HepG2 (cell line): ENCODE measurements around the gene F7. TPM values are rescaled to one million over a fixed set of nuclear protein-coding genes. Genes with fewer than 3 reads are reported as not detected.
A peak's percentile ranks its signal among the peaks of the same experiment; 100 is the strongest.

ENCODE experiments used
- CBX2 ChIP-seq, 2 experiments: fragments of 200-600 bp in 1 of 2; sonication (generic); formaldehyde crosslinking in 1 of 2; IDR thresholded peaks; 2 replicates each; pipeline versions ENCODE4 v1.7.0 to v1.8.1; 2018 to 2022; ENCODE audit warnings: low read depth in 2 of 2, low read length in 1 of 2, mild to moderate bottlenecking in 1 of 2, missing genetic modification reagents in 1 of 2
- DPF2 ChIP-seq: sonication (generic); formaldehyde crosslinking; IDR thresholded peaks from 2 replicates; pipeline ENCODE4 v1.4.0; 2020; ENCODE audit warnings: mild to moderate bottlenecking, low read depth, missing genetic modification reagents, borderline replicate concordance
- ELK4 ChIP-seq: sonication (generic); formaldehyde crosslinking; IDR thresholded peaks from 2 replicates; pipeline ENCODE4 v1.9.0; 2021; ENCODE audit warnings: missing genetic modification reagents, borderline replicate concordance
- MAZ ChIP-seq, 2 experiments: sonication (generic) in 1 of 2; formaldehyde crosslinking in 1 of 2; IDR thresholded peaks; 2 replicates each; pipeline versions ENCODE4 v1.5.0 to v1.6.1; 2012 to 2020; ENCODE audit warnings: low read depth in 2 of 2, mild to moderate bottlenecking in 2 of 2, borderline replicate concordance in 1 of 2, improper control_type of control experiment in 1 of 2, low read length in 1 of 2, missing genetic modification reagents in 1 of 2, moderate library complexity in 1 of 2
- MIER3 ChIP-seq: IDR thresholded peaks from 2 replicates; pipeline ENCODE4 v1.6.1; 2016; ENCODE audit warnings: missing compliant biosample characterization, borderline replicate concordance
- NFIC ChIP-seq: IDR thresholded peaks from 2 replicates; pipeline ENCODE4 v1.6.1; 2012; ENCODE audit warnings: mild to moderate bottlenecking, low read length, inconsistent platforms
- PHF21A ChIP-seq: sonication (generic); formaldehyde crosslinking; IDR thresholded peaks from 2 replicates; pipeline ENCODE4 v1.5.0; 2020; ENCODE audit warnings: mild to moderate bottlenecking, missing genetic modification reagents
- TBX3 ChIP-seq: fragments of 450-650 bp; IDR thresholded peaks from 2 replicates; pipeline ENCODE4 v1.6.1; 2017; ENCODE audit warnings: antibody characterized with exemption, mild to moderate bottlenecking, inconsistent platforms, borderline replicate concordance
- TERF1 ChIP-seq: sonication (generic); formaldehyde crosslinking; IDR thresholded peaks from 2 replicates; pipeline ENCODE4 v1.8.0; 2022; ENCODE audit warnings: mild to moderate bottlenecking, missing genetic modification reagents, moderate library complexity
- YEATS4 ChIP-seq: sonication (generic); formaldehyde crosslinking; IDR thresholded peaks from 2 replicates; pipeline ENCODE4 v1.4.0; 2020; ENCODE audit warnings: missing genetic modification reagents, borderline replicate concordance
- ZBTB2 ChIP-seq: sonication (generic); formaldehyde crosslinking; IDR thresholded peaks from 2 replicates; pipeline ENCODE4 v1.8.0; 2022; ENCODE audit warnings: low read depth, missing genetic modification reagents
- ZGPAT ChIP-seq: IDR thresholded peaks from 2 replicates; pipeline ENCODE4 v1.6.1; 2016; ENCODE audit warnings: mild to moderate bottlenecking
- ZNF550 ChIP-seq: sonication (generic); formaldehyde crosslinking; IDR thresholded peaks from 2 replicates; pipeline ENCODE4 v1.4.0; 2020; ENCODE audit warnings: mild to moderate bottlenecking, missing genetic modification reagents, borderline replicate concordance
- ZNF570 ChIP-seq: sonication (generic); formaldehyde crosslinking; IDR thresholded peaks from 2 replicates; pipeline ENCODE4 v1.4.0; 2020; ENCODE audit warnings: mild to moderate bottlenecking, missing genetic modification reagents, borderline replicate concordance
- ZNF670 ChIP-seq: sonication (generic); formaldehyde crosslinking; IDR thresholded peaks from 2 replicates; pipeline ENCODE4 v1.8.0; 2022; ENCODE audit warnings: mild to moderate bottlenecking, missing genetic modification reagents, borderline replicate concordance
- ZNF777 ChIP-seq: sonication (generic); formaldehyde crosslinking; IDR thresholded peaks from 2 replicates; pipeline ENCODE4 v1.4.0; 2020; ENCODE audit warnings: missing genetic modification reagents
- ZNF780A ChIP-seq: sonication (generic); formaldehyde crosslinking; IDR thresholded peaks from 2 replicates; pipeline ENCODE4 v1.8.0; 2022; ENCODE audit warnings: mild to moderate bottlenecking, missing genetic modification reagents, moderate library complexity
- ZNF883 ChIP-seq: sonication (generic); formaldehyde crosslinking; IDR thresholded peaks from 2 replicates; pipeline ENCODE4 v1.5.1; 2020; ENCODE audit warnings: mild to moderate bottlenecking, missing genetic modification reagents; ENCODE audit errors: not compliant biosample characterization
- ZSCAN21 ChIP-seq: sonication (generic); formaldehyde crosslinking; IDR thresholded peaks from 2 replicates; pipeline ENCODE4 v1.8.0; 2022; ENCODE audit warnings: mild to moderate bottlenecking, missing genetic modification reagents, moderate library complexity, borderline replicate concordance
- polyA plus RNA-seq, 8 experiments: library from polyadenylated mRNA; depleted of rRNA in 3 of 8; stranded (reverse) in 7 of 8; unstranded in 1 of 8; fragments of >200 nt; fragmentation: Illumina TruSeq in 4 of 8; extraction: Trizol in 4 of 8; gene quantifications; 2 replicates each; pipeline versions ENCODE4 v1.2.1 to v1.2.3, GENCODE V29; 2011 to 2016; ENCODE audit warnings: low read depth in 4 of 8, missing spikeins in 1 of 8, mixed read lengths in 1 of 8; ENCODE audit not compliant: insufficient read depth in 1 of 8
- total RNA-seq, 5 experiments: library from RNA; depleted of rRNA; stranded (reverse); fragments of >200 nt; fragmentation: Illumina TruSeq; extraction: Trizol; gene quantifications; 2 replicates each; pipeline ENCODE4 v1.2.3, GENCODE V29; 2016; ENCODE audit warnings: low read depth in 1 of 5

Gene F7
- total and polyA plus RNA-seq, 2 of the 13 experiments (the other 11 are each of a cell fraction or from before 2014, with no cell fraction given) = 12.6 to 26.5 TPM

DNA sequence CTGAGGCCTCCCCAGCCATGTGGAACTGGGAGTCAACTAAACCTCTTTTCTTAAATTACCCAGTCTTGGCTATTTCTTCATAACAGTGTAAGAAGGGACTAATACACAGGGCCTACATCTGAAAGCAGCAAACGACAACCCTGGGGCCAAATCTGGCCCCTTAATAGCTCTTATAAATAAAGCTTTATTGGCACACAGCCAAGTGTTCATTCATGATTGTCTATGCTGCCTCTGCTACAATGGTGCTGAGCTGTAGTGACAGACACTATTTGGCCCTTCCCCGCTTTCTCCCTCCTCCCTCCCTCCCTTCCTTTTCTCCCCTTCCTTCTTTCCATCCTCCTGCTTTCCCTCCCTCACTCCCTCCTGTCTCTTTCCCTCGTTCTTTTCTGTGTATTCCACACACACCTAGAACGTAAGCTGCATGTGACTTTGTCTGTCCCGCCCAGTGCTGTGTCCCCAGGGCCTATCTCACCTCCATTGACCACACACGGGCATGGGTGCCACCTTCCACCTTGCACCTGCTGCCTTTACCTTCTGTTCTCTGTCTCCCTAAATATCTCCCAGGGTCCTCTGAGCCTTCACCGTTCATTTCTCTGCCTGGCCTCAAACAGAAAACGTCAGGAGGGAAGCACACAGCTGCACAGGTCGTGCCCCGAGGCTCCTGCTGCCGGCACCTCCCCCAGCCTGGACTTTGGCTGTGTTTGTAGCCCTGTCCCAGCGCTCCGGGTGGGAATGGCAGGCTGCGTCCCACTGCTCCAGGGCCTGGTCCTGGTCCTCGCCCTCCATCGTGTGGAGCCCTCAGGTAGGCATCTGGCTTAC, 52.5 kb downstream of the F7 start, which contains the start of gene PROZ (continued):
- no peak for TF ChIP-seq ZNF570 (CRISPR knock-in tag)
- no peak for TF ChIP-seq TERF1 (CRISPR knock-in tag)
- peak; percentile 41; the same call in 1 of the 2 replicates for TF ChIP-seq TBX3
- peak; percentile 55; the same call in 1 of the 2 replicates for TF ChIP-seq ZNF550 (CRISPR knock-in tag)
- no peak for TF ChIP-seq ZNF670
- TF ChIP-seq ZNF883 (CRISPR knock-in tag) = peak; percentile 79
- no peak for TF ChIP-seq CBX2 (IDR thresholded peaks at IDR 0.05; ENCODE audit: low read depth, low read length)
- no peak for TF ChIP-seq CBX2 (CRISPR knock-in tag; IDR thresholded peaks at IDR 0.05; ENCODE audit: low read depth)
- TF ChIP-seq ZNF780A (CRISPR knock-in tag) = no peak
- TF ChIP-seq ZNF777 = no peak
- no peak for TF ChIP-seq MAZ (IDR thresholded peaks at IDR 0.05; ENCODE audit: borderline replicate concordance, low read depth, low read length)
- TF ChIP-seq MAZ (CRISPR knock-in tag; IDR thresholded peaks at IDR 0.05; ENCODE audit: low read depth) = peak; percentile 59; the same call in 1 of the 2 replicates
- TF ChIP-seq ZBTB2 (CRISPR knock-in tag) = no peak
- TF ChIP-seq ZGPAT (CRISPR knock-in tag) = peak; percentile 57; the same call in 1 of the 2 replicates
- TF ChIP-seq YEATS4 (CRISPR knock-in tag) = peak; percentile 62; the same call in 1 of the 2 replicates
- peak; percentile 75 for TF ChIP-seq PHF21A
- TF ChIP-seq NFIC = no peak
- peak; percentile 46; the same call in 1 of the 2 replicates for TF ChIP-seq ZSCAN21
- TF ChIP-seq DPF2 (CRISPR knock-in tag) = no peak
- TF ChIP-seq MIER3 (CRISPR knock-in tag) = no peak
- no peak for TF ChIP-seq ELK4
